ENCODE data around the gene MAGT1.
A peak's percentile ranks its signal among the peaks of the same experiment; 100 is the strongest.

Gene MAGT1

GRCh38 chrX:77786365-77786680 is 108.9 kb downstream of the MAGT1 start:
- DNase-seq (ENCODE audit: low read depth), result no peak
- no peak for TF ChIP-seq CTCF (IDR thresholded peaks at IDR 0.05; ENCODE audit: low read depth, low read length, missing control alignments)
- H3K4me3 ChIP-seq (ENCODE audit: low read depth, low read length), result peak overlapping the region; percentile 68
- in situ Hi-C loops (cut with HindIII; ENCODE audit: low sequenced_read_pairs), result no loop called here

GRCh38 chrX:77785486-77786364 is 109.5 kb downstream of the MAGT1 start, which contains the start of gene ATRX:
TSS of gene ATRX (minus strand) at chrX:77786216. CDS start at chrX:77786001, 215 bp downstream.
- H3K4me3 ChIP-seq (ENCODE audit: low read depth, low read length), result peak within 1 kb of the TSS; percentile 68
- in situ Hi-C loops (cut with HindIII; ENCODE audit: low sequenced_read_pairs), result no loop called here
- no peak for TF ChIP-seq CTCF (IDR thresholded peaks at IDR 0.05; ENCODE audit: low read depth, low read length, missing control alignments)
- peak; percentile 52 for DNase-seq (ENCODE audit: low read depth)

DNA sequence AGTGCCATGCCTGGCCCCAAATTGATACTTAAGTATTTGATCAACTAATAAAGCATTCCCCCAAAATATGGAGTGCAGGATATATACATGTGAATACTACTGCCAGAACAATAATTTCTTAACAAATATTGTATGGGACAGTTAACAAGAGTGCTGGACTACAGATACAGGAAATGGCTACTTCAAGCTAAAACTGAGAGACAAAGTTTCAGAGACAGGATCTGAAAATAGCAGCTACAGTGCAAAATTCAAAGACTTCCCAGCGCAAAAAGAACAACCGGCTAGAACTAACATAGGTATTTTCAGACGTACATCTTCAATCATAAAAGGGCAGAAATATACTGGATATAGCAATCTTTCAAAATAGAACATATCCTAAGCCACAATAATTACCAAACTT is 115.5 kb downstream of the MAGT1 start:
- no peak overlapping the region for H3K4me3 ChIP-seq (ENCODE audit: low read depth, low read length)
- in situ Hi-C loops (cut with HindIII; ENCODE audit: low sequenced_read_pairs), result no loop called here
- DNase-seq (ENCODE audit: low read depth), result no peak
- TF ChIP-seq CTCF (IDR thresholded peaks at IDR 0.05; ENCODE audit: low read depth, low read length, missing control alignments), result no peak

GRCh38 chrX:77776659-77777058 is 118.6 kb downstream of the MAGT1 start:
- in situ Hi-C loops (cut with HindIII; ENCODE audit: low sequenced_read_pairs), result no loop called here
- TF ChIP-seq CTCF (IDR thresholded peaks at IDR 0.05; ENCODE audit: low read depth, low read length, missing control alignments), result no peak
- DNase-seq (ENCODE audit: low read depth), result no peak
- no peak overlapping the region for H3K4me3 ChIP-seq (ENCODE audit: low read depth, low read length)
